Omental fat pad (tissue), 4 donors: ENCODE measurements around the gene INSRR. TPM values are rescaled to one million over a fixed set of nuclear protein-coding genes. Genes with fewer than 3 reads are reported as not detected.

ENCODE experiments used
- ATAC-seq: fragments of 150-250 bp; one replicate; pipeline ENCODE4 v1.9.1; 2016; ENCODE audit warnings: mild to moderate bottlenecking, moderate library complexity; ENCODE audit not compliant: low FRiP score
- DNase-seq: peaks from one replicate; pipeline ENCODE4 v3.0.0-alpha.2; 2019; ENCODE audit warnings: low spot score
- total RNA-seq, 4 donors: library from RNA; depleted of rRNA; stranded (reverse); fragments of >200 nt; gene quantifications; one replicate each; pipeline ENCODE4 v1.1.0, GENCODE V29; 2016
- TF ChIP-seq, protein P1 (sequence below), 3 donors: fragments of 450-650 bp; IDR thresholded peaks; one replicate each; pipeline ENCODE4 v1.5.1; 2016 to 2017; ENCODE audit warnings: antibody characterized with exemption in 3 of 3, mild to moderate bottlenecking in 3 of 3, moderate library complexity in 2 of 3

INSRR gene
- total RNA-seq, 4 donors from 2014 or later, result 0.06 to 0.12 (median 0.09) TPM; not detected in 1

GRCh38 chr1:156864796-156865195 lies 5.9 kb upstream of the INSRR start:
- TF ChIP-seq, protein P1, sequence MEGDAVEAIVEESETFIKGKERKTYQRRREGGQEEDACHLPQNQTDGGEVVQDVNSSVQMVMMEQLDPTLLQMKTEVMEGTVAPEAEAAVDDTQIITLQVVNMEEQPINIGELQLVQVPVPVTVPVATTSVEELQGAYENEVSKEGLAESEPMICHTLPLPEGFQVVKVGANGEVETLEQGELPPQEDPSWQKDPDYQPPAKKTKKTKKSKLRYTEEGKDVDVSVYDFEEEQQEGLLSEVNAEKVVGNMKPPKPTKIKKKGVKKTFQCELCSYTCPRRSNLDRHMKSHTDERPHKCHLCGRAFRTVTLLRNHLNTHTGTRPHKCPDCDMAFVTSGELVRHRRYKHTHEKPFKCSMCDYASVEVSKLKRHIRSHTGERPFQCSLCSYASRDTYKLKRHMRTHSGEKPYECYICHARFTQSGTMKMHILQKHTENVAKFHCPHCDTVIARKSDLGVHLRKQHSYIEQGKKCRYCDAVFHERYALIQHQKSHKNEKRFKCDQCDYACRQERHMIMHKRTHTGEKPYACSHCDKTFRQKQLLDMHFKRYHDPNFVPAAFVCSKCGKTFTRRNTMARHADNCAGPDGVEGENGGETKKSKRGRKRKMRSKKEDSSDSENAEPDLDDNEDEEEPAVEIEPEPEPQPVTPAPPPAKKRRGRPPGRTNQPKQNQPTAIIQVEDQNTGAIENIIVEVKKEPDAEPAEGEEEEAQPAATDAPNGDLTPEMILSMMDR (IDR thresholded peaks at IDR 0.05), result no peak
- no peak for ATAC-seq
- no peak for DNase-seq

DNA sequence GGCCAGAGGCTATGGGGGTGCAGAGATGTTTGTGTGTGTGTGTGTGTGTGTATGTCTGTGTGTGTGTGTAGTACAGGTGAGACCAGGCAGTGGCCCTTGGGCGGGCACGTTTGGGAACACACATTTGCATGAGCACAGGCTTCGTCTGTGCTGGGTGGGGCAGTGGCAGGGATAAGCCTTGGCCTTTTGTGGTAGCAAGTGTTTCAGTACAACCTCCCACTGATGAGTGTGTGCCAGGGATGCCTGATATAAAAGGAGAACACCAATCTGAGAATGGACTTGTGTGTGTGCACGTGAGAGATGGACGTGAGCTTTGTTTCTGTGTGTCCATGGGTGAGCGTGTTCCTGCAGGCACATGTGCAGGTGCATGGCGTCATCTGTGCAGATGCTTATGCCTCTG lies 4.7 kb upstream of the INSRR start:
- DNase-seq (no peak), ATAC-seq (no peak)
- TF ChIP-seq, protein P1 (IDR thresholded peaks at IDR 0.05), result no peak

DNA sequence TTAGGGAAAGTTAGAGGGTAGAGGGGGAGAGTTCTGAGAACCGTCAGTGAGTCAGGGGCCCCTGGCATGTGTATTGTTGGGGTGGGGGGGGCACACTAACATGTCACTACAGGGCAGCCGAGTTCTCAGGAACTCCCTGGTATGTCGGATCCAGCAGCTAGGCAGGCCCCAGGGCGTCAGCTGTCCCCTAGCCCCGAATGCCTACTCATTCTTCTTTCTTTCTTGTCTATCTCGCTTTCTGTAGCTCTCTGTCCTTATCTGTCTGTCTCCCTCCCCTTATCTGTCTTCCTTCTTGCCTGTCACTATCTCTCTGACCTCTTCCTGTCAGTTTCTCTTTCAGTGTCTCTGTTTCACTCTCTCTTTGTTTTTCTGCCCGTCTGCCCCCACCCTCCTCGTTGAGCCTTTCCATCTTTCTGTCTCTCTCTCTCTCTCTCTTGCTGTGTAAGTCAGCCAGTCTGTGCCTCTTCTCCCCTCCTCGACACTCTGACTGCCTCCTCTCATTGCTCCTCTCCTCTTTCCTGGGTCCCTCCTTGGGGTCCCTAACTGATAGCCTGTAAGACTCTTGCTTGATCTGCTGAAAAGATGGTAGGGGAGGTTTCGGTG lies 4.2 kb upstream of the INSRR start:
- TF ChIP-seq, protein P1 (IDR thresholded peaks at IDR 0.05), result no peak
- ATAC-seq (no peak), DNase-seq (no peak)

DNA sequence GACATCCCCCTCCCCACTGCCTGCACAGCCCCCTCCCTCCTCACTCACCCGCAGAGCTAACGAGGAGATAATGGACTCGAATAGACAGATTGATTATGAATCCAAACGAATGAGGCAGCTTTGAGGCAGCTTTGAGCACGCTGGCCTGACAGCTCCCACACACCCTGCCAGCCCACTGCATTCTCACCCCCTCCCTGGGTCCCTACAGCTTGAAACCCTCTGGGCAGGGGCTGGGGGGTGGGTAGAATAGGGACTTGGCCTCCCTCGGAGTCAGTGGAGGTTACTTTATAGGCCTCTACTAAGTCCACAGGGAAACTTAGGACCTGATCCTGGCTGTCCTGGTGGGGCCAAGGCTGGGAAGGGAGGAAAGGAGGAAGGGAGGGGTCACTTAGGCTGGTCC lies 3.7 kb upstream of the INSRR start:
- TF ChIP-seq, protein P1 (IDR thresholded peaks at IDR 0.05), result no peak
- DNase-seq (no peak), ATAC-seq (no peak)

DNA sequence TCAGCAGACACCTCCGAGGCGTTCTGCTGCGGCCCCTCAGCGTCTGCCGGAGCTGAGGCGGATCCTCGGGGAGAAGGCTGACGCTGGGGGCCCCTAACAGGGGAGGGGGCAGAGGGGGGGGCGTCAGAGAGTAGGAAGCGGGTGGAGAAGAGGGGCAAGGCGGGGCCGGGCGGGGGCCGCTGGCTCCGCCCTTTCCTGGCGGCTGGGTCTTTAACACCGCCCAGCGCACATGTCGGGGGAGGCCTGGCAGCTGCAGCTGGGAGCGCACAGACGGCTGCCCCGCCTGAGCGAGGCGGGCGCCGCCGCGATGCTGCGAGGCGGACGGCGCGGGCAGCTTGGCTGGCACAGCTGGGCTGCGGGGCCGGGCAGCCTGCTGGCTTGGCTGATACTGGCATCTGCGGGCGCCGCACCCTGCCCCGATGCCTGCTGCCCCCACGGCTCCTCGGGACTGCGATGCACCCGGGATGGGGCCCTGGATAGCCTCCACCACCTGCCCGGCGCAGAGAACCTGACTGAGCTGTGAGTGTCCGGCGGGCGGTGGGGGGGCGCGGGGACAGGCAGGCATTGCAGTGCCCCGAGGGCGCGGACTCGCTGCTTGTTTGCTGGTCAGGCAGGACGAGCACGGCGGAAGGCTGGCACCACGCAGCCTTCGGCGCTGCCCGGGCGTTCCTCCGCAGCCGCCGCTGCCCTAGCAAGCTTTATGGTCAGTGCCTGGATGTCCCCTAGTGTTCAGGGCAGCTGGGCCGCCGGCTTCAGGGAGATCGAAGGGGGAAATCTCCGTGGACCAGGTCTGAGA lies 1.9 kb upstream of the INSRR start, which contains the start of gene NTRK1:
NTRK1 (plus strand) TSS at position 238 of the 796 bp plus-strand sequence; CDS start at position 308, 70 bp downstream.
- TF ChIP-seq, protein P1 (IDR thresholded peaks at IDR 0.05), result no peak
- DNase-seq (no peak), ATAC-seq (peak; percentile 50)

GRCh38 chr1:156860113-156860627 lies 1.3 kb upstream of the INSRR start:
- ATAC-seq (peak; percentile 63), DNase-seq (no peak)
- TF ChIP-seq, protein P1 (IDR thresholded peaks at IDR 0.05), result peak in 1 of 3 donors; percentile 19
